Hematopoietic multipotent progenitor cell treated with erythropoietin and hydrocortisone succinate and interleukin-3 and kit ligand, for 6 days (in vitro differentiated cells): ENCODE results near the gene AMD1.
A peak's percentile ranks its signal among the peaks of the same experiment; 100 is the strongest.
"Not testable (repeated sequence)": the region's sequence is repeated elsewhere in the genome, so short reads cannot be mapped to it uniquely, and the experiment has no call there.

Source experiments
- DNase-seq: peaks from one replicate; pipeline ENCODE4 v3.0.0-alpha.2; 2015

Gene AMD1

DNA sequence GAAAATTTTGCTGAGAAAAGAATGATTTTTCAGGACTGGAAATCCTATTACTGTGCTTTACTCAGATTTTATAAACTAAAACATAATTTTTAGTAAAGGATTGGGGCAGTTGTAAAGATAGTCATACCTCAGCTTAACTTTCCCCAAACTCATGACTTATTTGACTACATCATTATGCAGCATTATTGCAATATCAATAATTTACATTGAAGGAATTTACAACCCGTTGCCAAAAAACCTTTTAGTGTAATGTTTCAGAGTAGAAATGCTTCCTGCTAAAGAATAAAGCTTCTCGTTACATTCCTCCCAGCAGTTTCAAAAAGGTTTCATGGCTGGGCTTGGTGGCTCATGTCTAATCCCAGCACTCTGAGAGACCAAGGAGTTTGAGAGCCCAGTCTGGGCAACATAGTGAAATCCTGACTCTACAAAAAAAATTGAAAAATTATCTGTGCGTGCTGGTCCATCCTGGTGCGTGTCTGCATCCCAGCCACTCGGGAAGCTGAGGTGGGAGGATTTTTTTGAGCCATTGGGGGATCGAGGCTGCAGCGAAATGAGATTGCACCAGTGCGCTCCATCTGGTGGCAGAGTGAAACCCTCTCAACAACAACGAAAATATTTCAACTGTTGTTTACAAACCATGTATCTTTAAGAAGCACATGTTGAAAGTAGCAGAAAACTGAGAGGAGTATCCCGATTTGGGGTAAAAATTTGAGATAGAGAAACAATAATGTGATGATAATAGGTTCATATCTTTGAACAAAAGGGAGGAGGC is 4.4 kb downstream of the AMD1 start:
- peak; percentile 82 for DNase-seq

DNA sequence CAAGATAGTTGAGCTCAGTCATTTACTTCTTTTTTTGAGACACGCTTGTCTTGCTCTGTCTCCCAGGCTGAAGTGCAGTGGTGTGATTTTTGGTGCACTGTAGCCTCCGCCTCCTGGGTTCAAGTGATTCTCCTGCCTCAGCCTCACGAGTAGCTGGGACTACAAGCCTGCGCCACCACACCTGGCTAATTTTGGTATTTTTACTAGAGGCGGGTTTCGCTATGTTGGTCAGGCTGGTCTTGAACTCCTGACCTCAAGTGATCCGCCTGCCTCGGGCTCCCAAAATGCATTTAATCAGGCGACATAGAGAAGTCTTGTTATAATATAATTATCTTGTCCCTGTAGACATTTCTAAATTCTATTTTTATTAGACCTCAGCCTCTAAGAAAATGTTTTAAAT is 6.1 kb downstream of the AMD1 start:
- DNase-seq, result no peak

DNA sequence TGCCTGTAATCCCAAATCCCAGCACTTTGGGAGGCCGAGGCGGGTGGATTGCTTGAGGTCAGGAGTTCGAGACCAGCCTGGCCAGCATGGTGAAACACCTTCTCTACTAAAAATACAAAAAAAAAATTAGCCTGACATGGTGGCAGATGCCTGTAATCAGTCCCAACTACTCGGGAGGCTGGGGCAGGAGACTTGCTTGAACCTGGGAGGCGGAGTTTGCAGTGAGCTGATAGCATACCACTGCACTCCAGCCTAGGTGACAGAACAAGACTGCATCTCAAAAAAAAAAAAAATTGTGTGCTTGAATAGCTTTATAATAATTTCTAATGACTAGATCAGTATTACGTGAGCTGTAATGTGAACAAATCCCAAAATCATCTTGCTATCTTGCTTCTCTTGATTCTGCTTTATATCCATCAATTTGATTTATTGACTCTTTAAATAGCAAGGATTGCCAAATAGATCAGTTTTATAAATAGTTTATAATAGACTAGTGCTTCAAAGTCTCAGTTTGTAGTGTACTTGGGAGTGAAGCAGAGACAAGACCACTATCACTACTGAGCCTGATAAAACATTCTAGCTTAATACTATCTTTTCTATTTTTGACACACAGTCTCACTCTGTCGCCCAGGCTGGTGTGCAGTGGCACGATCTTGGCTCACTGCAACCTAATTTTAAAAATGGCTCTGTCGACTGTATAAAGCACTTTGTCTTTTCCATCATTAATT is 7.1 kb downstream of the AMD1 start:
- DNase-seq, result no peak

DNA sequence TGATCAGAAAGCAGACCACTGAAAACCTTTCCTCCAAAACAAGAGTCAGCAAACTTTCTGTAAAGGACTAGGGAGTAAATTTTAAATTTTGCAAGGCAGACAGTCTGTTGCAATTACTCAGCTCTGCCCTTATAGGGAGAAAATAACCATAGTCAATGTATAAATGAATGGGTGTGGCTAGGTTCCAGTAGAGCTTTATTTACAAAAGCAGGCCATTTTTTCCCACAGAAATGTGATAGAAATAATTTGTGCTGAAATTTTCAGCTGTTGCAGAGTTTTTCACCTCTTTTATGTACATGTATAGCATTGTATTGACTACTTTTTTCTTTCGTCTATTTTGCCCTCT is 7.7 kb downstream of the AMD1 start:
- no peak for DNase-seq

DNA sequence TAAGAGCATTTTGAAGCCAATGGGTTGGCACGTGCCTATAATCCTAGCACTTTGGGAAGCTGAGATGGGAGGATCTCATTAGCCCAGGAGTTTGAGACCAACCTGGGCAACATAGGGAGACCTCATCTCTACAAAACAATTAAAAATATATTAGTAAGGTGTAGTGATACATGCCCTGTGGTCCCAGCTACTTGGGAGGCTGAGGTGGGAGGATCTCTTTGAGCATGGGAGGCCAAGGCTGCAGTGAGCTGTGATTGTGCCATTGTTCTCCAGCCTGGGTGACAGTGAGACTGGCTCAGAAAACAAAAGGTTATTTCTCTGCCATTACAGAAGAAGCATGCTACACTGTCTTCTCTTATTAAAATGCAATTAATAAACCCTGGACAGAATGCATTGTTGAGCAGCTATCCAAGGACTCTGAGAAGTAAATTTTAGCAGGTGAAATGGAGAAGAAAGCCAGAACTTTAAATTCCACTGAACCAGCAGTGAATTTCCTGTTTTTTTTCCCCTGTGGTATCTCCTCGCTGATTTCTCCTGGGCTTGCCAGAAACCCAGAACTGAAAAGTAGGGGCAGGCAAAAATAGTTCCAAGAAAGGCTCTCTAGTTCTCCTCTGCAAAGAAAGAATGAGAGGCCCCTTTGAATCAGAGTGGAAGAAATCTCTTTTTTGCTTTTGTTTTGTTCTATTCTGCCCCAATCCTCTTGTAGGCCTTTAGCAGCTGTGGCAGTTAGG is 8.4 kb downstream of the AMD1 start:
- DNase-seq, result no peak

DNA sequence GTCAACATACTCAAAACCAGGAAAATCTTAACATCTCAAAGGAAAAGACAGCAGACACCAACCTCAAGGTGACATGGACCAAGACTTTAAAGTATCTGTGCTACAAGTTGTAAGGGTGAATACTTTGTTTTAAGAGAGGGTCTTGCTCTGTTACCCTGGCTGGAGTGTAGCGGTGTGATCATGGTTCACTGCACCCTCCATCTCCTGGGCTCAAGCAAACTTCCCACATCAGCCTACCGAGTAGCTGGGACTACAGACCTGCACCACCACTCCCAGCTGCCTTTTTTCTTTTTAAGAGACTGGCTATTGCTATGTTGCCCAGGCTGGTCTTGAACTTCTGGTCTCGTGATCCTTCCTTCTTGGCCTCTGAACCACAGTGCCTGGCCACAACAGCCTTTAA is 9.7 kb downstream of the AMD1 start:
- DNase-seq, result no peak

DNA sequence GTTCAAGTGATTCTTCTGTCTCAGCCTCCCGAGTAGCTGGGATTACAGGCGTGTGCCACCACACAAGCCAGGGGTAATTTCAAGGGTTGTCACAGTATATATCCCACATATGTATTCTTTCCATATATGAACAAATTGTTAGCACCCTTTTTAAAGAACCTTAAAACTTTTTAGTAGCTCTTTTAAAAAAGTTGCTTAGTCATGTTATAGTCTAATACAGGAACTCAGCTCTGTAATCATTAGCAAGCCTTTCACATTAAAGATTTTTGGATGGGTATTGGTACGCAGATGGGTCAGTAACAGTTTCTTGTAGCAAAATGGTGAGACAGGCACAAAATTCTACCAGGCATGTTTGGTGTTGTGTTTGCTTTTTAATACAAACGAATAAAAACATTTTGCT is 10.9 kb downstream of the AMD1 start:
- no peak for DNase-seq

DNA sequence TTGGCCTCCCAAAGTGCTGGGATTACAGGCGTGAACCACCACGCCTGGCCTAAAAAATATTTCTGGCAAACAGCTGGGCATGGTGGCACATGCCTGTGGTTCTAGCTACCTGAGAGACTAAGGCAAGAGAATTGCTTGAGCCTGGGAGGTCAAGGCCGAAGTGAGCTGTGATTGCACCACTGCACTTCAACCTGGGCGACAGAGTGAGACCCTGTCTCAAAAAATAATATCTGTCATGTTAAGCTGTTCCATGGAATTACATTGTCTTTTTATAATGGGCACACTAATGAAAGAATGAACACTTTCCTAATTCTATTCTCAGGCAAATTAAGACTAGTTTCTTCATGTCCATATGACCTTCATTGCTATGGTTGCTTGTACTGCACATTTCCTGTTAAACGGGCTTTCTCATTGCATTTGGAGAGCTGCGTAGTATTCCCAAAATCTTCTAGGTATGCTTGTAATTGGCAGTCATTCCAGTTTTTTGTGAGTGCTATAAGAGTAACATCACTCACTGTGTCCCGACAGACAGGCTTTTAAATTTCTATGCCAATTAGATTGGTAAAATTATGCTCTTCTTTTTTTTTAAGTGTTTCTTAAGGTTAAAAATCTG is 12.1 kb downstream of the AMD1 start:
- DNase-seq, result no peak

DNA sequence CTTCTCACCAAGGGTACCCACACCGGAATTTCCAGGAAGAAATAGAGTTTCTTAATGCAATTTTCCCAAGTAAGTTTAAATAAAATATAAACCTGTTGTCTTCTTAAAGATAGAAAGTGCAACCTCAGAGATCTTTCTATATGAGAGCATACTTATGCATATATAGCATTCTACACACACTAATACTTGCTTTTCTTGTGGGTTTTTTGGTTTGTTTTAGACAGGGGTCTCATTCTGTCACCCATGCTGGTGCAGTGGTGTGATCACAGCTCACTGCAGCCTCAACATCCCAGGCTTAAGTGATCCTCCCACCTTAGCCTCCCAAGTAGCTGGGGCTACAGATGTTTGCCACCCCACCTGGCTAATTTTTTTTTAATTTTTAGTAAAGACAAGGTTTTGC is 15.7 kb downstream of the AMD1 start:
- DNase-seq, result no peak

DNA sequence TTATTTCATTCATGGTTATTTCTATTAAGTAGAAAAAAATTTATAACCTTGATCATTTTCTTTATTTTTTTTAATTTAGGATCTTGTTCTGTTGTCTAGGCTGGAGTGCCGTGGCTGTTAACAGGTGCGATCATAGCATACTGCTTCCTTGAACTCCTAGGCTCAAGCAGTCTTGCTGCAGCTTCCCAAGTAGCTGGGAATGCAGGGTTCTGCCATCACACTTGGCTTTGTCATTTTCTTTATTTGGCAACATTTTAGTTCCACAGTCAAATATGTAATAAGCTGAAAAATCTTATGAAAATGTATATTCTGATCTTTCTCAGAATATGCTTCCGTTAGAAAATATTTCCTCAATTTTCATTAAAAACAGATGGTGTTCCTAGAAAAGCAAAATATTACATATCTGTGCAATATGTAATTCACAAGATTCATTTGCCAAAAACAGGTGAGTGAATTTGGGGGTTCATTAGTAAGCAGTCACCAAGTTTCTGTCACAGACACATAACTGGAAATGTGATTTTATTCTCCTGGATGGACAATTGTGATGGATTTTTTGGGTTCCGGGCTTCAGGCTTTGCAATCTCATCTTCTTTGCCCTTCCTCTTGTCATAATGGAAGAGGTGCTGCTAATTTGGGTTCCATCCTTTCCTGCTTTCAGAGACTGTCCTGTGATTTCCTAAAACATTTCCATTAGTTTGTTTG is 21.5 kb downstream of the AMD1 start:
- no peak for DNase-seq

DNA sequence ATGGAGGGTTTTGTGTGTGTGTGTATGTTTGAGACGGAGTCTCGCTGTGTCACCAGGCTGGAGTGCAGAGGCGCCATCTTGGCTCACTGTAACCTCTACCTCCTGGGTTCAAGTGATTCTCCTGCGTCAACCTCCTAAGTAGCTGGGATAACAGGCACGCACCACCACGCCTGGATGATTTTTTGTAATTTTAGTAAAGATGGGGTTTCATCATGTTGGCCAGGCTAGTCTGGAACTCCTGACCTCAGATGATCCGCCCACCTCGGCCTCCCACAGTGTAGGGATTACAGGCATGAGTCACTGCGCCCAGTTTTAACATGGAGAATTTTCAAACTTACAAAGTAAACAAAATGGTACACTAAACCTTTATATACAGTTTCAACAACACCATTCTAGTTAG is 22.8 kb downstream of the AMD1 start:
- DNase-seq, result no peak

DNA sequence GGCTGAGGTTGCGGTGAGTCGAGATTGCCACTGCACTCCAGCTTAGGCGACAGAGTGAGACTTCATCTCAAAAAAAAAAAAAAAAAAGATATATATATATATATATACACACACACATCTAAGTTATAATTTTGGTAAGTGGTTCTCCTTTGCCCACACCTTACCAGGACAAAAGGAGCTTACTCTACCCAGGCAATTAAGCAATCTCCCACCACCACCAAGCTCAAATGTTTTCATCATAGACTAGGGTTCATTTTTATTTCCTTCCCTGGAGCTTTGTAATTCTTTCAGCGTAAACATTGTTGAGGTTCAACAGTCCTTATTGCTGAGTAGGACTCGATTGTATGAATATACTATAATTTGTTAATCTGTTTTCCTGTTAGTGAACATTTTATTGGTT is 23.5 kb downstream of the AMD1 start:
- no peak for DNase-seq

DNA sequence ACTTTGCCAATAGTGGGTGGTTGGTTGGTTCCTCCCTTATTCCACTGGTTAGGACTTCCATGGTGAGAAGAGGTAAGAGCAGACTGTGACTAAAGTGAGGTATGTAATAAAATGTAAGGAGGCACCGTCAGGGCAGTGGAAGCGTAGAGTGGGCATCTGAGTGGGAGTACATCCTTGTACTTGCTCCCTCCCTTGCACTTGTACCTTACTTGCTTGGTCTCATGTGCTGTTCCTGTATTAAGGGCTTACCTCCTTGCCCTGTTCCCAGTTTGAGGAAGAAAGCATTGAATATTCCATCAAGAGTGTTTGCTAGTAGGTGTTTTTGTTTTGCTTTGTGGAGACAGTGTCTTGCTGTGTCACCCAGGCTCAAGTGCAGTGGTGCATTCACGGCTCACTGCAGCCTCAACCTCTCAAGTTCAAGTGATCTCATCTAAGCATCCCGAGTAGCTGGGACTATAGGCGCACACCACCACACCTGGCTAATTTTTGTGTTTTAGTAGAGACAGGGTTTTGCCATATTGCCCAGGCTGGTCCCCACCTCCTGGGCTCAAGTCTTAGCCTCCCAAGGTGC is 25.5 kb downstream of the AMD1 start:
- no peak for DNase-seq

DNA sequence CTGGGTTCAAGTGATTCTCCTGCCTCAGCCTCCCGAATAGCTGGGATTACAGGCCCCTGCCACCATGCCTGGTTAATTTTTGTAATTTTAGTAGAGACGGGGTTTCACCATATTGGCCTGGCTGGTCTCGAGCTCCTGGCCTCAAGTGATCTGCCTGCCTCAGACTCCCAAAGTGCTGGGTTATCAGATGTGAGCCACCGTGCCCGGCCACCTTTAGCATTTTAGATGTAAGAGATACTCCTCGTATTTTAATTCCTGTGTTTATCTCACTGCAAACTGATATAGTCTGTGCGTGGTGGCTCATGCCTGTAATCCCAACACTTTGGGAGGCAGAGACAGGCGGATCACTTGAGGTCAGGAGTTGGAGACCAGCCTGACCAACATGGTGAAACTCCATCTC is 27.0 kb downstream of the AMD1 start:
- DNase-seq, result not testable (repeated sequence)

DNA sequence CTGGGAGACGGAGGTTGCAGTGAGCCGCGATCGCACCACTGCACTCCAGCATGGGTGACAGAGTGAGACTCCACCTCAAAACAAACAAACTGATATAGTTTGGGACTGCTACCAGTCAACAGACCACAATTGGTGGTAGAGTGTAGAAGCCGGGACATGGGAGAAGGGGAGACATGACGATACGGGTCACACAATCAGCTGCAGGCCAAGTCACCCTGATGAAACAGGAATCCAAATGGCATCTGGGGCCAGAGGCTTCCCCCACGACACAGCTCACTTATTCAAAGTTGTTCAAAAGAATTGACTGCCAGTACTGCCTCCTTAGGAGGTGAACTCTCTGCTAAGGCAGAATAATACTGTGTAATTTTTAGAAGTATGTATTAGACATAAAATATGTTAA is 27.5 kb downstream of the AMD1 start:
- DNase-seq, result no peak

DNA sequence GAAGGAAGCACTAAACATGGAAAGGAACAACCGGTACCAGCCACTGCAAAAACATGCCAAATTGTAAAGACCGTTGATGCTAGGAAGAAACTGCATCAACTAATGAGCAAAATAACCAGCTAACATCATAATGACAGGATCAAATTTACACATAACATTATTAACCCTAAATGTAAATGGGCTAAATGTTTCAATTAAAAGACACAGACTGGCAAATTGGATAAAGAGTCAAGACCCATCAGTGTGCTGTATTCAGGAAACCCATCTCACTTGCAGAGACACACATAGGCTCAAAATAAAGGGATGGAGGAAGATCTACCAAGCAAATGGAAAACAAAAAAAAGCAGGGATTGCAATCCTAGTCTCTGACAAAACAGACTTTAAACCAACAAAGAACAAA is 31.7 kb downstream of the AMD1 start:
- DNase-seq, result not testable (repeated sequence)

DNA sequence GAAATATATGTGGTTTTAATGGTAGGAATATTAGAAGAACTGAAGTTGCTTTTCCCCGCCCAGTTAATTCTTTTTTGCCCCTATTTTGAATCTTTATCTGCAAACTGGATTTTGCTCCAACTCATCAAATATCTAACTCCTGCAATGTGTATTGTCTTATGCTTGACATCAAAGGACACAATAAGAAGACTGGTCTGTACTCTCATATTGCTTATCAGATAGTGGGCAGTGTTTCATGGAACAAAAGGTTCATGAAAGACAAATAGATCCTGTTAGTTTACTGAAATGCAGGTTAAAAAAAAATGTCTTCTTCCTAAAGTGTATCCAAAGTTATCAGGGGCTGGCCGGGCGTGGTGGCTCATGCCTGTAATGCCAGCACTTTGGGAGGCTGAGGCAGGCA is 56.2 kb downstream of the AMD1 start:
- DNase-seq, result peak; percentile 67

DNA sequence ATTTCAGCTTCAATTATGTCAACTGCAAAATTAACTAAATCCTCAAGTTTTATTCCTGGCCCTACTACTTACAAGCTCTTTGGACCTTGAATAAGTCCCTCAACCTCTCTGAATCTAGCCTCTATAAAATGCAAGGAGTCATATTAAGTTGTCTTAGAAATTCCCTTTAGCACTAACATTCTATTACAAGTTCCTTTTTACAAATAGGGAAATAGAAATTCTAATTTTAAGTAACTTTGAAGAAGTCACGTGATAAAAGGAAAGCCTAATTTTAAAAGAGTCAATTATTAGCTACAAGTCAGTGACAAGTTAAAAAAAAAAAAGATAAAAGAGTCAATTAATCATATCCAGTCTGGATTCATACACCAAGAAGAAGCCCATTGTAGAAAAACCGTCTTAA is 59.3 kb downstream of the AMD1 start:
- no peak for DNase-seq

DNA sequence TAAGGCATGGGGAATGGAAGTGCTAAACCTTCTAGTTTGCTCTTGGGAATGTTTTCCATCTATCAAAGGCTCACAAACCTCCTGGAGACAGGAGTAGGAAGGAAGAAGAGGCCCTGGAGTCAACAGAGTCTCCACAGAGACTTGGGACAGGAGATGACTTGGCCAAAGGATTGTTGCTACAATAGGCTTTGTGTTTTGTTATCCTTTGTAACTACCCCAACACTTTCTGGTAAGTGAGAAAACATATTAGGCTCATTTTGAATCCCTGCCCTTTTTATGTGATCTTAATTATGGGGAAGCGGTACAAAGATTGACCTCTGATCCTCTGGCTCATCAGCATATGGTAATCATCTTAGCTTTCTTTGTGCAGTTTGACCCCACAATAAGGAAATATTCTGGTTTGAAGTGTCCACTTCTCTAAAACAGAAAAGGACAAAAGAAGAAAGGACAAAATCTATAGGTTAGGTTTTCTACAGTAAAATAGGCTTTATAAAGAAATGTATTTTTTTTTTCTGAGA is 59.9 kb downstream of the AMD1 start:
- no peak for DNase-seq

DNA sequence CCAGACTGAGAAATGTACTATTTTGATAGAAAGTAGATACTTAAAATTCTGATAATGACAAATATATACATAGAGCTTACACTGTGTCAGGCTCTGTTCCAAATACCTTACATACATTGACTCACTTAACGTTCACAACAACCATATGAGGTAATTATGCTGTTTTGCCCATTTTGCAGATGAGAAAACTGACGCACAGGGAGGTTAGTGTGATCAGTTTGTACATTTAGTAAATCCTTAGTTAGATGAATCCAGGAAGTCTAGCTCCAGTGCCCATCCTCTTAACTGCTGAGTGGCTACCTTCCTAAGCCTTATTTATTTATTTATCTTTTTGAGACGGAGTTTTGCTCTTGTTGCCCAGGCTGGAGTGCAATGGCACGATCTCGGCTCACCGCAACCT is 60.6 kb downstream of the AMD1 start:
- DNase-seq, result no peak

DNA sequence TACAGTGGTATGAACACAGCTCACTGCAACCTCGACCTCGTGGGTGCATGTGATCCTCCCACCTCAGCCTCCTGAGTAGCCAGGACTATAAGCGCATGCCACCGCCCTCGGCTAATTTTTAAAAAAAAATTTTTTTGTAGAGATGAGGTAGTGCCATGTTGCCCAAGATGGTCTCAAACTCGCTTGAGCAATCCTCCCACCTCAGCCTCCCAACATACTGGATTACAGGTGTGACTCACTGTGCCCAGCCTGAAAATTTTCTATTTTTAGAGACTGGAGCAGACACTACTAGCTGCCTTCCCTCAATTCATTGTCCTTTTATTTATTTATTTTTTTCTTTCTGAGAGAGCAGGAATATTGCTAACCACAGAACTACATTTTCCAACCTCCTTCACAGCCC is 63.6 kb downstream of the AMD1 start:
- DNase-seq, result no peak

DNA sequence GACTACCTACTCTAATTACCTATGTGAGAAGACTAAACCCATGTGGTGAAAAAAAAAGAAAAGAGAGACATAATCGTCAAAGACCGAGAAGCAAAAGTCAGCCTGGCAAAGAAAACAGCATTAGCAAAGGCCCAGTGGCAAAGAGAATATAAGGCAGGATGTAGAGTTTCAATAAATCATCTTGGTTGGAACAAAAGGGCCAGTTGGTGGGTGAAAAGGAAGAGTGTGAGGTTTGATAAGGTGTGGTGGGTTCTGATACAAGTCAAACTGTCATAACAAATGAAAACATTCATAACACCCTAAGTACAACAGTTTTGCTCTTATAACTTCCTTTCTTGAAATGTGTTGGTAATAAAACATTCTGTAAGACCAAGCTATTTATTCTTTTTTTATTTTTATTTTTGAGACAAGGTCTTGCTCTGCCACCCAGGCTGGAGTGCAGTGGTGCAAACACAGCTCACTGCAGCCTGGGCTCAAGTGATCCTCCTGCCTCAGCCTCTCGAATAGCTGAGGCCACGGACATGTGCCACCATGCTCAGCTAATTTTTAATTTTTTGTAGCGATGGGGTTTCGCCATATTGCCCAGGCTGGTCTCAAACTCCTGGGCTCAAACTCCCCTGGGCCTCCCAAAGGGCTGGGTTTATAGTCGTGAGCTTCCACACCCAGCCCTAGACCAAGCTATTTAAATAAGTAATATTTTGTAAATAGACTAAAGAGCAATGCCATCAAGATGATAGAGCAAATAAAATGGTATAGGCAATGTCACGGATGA is 65.0 kb downstream of the AMD1 start:
- peak; percentile 93 for DNase-seq
